ENCODE results near the gene NLRP5.
"Not testable (repeated sequence)": the region's sequence is repeated elsewhere in the genome, so short reads cannot be mapped to it uniquely, and the experiment has no call there.

NLRP5 gene

DNA sequence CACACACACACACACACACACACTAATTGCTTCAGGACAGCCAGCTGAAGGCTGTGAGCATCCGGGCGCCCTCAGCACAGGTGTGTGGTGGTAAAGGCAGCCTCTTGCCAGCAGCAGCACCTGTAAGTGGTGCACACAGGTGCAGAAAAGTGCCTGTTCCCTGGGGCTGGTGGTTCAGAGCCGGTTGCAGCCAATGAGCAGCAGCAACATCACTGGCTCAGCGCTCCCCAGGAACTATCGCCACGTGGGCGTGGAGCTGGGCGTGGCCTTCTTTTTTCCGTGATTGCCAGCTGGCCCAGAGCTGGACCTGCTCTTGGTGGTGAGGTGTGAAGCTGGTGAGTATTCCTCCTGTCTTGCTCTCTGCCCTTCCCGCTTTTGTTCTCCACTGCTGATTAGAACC lies at the start of gene NLRP5:
NLRP5 (plus strand) TSS at position 289 of the 400 bp plus-strand sequence.
- no peak for DNase-seq

DNA sequence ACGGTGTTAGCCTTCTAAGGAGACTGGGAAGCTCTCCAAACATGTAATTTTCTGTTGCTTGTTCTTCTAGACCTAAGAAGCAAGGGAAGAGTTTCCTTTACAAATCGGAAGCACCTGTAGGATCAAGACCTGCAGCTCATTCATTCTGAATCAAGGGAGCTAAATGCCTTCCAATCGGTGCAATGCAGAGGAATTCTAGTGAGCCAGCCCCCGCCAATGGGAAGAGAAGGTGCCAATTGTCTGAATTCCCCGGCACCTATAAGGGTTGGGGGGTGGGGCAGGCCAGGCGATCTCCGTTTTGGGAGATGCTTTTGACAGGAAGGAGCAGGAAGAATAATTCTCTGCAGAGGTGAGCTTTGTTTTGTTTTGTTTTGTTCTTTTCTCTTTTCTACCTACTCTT lies 47.4 kb upstream of the NLRP5 start:
- DNase-seq, result no peak

DNA sequence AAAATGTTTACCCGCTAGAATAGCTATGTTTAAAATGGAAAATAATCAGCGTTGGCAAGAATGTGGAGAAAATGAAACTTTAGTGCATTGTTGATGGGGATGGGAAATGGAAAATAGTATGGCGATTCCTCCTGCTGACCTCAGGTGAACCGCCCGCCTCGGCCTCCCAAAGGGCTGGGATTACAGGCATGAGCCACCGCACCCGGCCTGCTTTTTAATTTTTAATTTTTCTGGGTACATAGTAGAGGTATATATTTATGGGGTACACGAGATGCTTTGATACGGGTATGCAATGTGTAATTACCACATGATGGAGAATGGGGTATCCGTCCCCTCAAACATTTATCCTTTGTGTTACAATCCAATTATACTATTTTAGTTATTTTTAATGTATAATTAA lies 46.3 kb upstream of the NLRP5 start:
- no peak for DNase-seq

DNA sequence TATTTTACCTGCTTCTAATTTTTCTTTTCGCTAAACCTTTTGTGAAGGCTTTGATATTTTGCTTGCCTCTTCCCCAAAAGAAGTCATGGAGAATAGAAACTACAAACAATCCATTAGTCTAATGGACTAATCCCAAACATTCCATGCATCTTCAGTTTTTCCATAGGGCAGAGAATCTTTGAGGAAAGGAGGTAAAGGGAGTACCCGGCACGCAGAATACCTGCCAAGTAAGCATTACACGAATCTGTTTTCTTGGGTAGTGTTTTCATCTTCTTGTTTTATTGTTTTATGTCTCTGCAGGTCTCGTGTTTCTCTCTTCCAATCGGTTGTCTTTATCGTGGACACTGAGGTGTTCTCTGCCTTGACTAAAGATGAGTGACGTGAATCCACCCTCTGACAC lies 39.0 kb upstream of the NLRP5 start, which contains the start of gene NLRP8:
NLRP8 (plus strand) TSS at position 301 of the 400 bp plus-strand sequence.
- no peak for DNase-seq

DNA sequence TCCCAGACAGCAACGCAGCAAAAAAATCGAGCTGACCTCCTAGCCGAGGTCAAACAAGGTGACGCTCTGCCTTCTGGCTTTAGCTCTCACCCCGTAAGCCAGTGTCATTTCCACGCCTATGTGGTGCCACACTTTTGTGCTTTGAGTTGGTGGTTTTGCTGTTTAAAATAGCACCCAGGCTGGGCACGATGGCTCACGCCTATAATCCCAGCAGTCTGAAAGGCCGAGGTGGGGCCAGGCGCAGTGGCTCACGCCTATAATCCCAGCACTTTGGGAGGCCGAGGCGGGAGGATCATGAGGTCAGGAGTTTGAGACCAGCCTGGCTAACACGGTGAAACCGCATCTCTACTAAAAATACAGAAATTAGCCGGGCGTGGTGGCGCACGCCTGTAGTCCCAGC lies 36.0 kb upstream of the NLRP5 start:
- not testable (repeated sequence) for DNase-seq

DNA sequence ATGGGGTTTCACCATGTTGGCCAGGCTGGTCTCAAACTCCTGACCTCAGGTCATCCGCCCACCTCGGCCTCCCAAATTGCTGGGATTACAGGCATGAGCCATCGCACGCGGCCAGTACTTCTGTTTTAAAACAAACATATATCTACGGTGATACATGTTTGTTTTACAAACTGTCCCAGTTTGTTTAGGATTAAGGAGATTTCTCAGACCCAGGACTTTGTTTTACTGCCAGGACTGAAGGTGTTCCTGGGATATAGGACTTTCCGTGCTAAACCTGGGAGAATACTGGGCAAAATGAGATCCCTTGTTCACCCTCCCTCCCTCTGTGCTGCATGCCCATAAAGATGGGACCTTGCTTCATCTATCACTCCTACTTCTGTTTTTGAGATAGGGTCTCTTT lies 30.1 kb upstream of the NLRP5 start:
- no peak for DNase-seq

DNA sequence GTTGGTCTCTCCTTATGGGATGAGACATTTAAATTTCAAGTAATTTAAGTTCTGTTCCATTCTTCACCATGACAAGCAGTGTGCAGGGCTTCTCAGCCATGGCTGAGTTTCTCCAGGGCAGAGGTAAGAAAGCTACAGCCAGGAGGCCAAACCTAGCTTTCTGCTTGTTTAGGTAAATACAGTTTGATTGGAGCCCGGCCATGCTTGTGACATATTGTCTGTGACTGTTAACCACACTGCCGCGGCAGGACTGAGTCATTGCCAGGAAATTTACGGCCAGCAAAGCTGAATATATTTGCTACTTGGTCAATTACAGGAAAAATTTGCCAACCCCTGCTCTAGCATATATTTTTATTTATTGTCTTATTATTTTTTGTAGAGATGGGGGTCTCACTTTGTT lies 28.2 kb upstream of the NLRP5 start:
- no peak for DNase-seq

DNA sequence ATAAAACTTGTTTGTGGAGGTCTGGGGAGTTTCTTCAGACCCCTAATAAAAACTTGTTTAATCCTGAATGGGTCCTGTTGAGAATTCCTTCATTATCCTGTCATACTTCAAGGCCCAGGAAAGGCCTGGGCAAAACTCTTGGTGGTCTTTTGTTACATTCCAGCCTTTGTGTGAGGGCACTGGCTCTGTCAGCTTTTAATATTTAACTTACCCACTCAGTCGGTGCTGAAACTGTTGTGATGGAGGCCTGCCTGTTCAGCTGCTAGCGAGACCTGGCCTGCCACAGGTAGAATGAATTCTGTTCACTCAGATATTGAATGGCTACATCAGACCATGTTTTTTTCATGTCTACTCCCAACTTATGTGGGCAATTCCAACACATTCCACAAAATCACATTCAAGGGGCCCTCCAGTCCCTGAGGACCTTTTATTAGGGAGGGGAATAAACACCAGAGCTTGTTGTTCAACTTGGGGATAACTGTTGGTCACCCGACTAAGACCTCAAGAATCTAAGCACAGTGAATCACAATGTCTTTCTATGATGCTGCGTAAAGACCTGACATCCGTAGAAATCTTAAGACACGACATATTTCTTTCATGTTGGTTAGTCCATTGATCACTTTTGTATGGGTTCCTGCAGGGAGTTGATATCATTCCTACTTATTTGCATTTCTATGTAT lies 26.4 kb upstream of the NLRP5 start:
- DNase-seq, result no peak

DNA sequence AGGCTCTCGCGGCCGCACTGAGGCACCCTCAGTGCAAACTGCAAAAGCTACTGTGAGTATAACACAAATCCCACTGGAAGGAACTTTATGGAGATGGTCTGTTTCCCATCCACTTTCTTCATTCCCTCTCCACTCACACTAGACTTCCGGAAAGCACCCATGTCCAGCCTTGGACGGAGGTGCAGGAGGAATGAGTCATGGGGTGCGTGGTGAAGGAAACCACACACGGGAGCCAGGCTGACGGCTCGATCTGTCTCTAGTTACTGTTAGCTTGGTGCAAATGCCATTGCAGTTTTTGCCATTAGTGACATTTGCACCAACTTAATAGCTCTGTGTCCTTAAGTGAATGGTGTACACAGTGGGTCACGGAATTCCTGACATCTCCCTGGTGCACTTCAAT lies 24.4 kb upstream of the NLRP5 start:
- no peak for DNase-seq

DNA sequence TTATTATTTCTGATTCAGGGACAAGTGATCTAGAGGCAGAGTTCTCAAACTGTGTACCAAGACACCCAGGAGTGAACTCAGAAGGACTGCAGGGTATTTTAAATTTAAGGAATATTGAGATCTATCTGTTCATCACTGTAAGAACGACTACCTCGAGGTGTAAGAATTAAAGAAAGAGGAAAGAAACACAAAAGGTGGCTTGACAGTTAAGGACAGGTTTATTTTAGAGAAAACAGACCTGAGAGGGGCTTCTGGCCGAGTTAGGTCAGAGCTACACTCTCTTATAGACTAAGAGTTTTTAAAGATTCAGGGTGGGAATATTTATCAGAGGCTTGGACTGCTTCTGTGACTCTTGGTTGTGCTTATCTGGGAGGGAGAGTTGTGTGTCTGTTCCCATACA lies 12.6 kb upstream of the NLRP5 start:
- DNase-seq, result no peak

DNA sequence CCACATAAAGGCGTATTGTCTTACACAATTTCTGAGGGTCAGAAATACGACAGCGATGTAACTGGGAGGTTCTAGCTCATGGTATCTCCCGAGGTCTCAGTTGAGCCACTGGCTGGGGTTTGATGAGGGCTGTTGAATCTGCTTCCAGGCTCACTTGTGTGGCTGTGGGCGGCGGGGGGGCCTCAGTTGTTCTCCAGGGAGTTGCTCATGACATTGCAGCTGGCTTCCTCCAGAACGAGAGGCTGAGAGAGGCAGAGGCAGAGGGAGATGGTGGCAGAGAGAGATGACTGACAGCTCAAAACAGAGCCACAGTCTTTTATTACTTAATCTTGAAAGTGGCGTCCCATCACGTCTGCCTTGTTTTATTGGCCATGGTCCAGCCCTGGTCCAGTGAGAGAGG lies 6.2 kb upstream of the NLRP5 start:
- DNase-seq, result no peak

DNA sequence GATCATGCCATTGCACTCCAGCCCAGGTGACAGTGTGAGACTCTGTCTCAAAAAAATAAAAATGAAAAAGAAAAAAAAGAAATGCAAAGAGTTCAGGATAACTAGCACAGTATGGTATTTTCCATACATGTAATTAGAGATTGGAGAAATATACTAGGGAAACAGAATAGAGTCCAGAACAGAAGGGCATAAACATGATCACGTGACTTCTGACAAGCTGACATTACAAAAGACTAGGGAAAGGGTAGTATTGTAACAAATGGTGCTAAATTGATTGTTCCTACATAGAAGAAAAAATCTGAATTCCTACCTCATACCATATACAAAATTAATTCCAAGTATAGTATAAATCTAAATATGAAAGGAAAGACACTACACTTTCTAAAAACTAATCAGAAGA lies 1.3 kb upstream of the NLRP5 start:
- DNase-seq, result no peak

DNA sequence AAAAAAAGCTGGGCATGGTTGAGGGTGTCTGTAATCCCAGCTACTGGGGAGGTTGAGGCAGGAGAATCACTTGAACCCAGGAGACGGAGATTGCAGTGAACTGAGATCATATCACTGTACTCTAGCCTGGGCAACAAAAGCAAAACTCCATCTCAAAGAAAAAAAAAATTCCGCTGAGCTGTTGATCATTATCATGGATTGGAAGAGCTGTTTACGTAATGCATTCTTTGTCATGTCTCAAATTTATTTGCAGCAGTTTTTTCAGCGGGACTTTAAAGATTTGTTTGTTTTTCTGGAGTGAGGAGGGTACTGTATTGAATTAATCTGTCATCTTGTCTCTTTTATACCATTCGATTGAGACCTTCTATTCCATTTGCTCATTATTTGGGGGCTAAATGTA lies 4.3 kb downstream of the NLRP5 start:
- no peak for DNase-seq

DNA sequence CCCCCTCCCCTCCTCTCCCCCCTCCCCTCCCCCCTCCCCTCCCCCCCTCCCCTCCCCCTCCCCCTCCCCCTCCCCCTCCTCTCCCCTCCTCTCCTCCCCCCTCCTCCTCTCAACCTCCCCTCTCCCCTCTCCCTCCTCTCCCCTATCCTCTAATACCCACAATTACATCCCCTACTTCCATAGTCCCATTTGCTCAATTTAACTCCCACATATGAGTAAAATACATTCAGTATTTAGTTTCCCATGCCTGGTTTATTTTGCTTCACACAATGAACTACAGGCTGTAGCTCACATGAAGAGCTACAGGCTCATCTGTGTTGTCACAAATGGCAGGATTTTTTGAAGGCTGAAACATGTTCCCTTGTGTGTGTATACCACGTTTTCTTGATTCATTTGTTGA lies 6.9 kb downstream of the NLRP5 start:
- no peak for DNase-seq

DNA sequence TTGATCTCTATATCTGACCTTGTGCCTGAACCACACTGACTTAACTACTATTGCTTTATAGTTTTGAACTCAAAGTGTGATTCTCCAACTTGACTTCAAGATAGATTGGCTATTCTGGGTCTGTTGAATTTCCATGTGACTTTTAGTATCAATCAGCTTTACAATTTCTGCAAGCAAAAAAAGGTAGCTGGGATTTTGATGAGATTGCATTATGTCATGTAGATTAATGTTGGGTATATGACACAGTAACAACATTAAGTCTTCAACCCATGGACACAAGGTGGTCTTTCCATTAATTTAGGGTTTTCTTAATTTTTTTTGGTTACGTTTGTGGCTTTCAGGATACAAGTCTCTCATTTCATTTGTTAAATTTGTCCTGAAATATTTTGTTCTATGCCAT lies 28.2 kb downstream of the NLRP5 start:
- DNase-seq, result no peak

DNA sequence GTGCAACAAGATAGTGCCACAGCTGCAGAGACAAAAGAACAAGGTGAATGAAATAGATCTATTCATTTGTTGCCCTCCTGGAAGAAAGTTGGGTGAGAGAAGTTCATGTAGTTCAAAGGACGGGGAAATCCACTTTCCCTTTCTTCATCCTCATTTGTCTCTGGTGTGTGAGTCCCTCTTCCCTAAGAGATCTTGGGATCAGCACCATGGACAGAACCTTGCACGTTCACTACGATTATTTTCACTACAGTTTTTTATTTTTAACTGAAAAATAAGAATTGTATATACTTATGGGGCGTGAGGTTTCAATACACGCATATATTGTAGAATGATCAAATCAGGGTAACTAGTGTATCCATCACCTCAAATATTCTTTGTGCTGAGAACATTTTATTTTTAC lies 29.2 kb downstream of the NLRP5 start:
- no peak for DNase-seq

DNA sequence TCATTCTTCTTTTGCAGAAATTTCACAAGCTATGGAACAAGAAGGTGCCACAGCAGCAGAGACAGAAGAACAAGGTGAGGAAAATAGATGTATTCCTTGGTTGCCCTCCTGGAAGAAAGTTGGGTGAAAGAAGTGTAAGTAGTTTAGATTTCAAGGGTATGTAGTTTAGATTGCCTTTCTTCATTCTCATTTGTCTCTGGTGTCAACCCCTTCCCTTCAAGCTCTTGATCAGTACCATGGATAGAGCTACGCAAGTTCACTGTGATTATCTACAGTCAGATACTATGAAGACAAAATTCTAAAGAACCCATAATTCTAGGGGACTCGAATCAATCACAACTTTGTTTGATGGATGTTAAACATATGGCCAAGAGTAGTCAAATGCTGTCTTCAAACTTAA lies 32.8 kb downstream of the NLRP5 start:
- DNase-seq, result not testable (repeated sequence)

DNA sequence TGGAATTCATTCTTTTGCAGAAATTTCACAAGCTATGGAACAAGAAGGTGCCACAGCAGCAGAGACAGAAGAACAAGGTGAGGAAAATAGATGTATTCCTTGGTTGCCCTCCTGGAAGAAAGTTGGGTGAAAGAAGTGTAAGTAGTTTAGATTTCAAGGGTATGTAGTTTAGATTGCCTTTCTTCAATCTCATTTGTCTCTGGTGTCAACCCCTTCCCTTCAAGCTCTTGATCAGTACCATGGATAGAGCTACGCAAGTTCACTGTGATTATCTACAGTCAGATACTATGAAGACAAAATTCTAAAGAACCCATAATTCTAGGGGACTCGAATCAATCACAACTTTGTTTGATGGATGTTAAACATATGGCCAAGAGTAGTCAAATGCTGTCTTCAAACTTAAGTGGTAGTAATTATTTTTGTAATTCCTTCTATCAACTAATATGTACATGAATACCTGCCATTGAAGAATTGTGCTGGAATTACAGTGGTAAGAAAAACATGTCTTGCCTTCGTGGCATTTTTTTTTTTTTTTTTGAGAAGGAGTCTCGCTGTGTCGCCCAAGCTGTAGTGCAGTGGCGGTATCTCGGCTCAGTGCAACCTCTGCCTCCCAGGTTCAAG lies 33.9 kb downstream of the NLRP5 start:
- not testable (repeated sequence) for DNase-seq

DNA sequence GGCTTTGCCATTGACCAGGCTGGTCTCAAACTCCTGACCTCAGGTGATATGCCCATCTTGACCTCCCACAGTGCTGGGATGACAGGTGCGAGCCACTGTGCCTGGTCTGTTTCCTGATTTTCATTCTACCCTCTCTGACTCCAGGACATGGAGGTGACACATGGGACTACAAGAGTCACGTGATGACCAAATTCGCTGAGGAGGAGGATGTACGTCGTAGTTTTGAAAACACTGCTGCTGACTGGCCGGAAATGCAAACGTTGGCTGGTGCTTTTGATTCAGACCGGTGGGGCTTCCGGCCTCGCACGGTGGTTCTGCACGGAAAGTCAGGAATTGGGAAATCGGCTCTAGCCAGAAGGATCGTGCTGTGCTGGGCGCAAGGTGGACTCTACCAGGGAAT lies 40.2 kb downstream of the NLRP5 start:
- DNase-seq, result no peak

DNA sequence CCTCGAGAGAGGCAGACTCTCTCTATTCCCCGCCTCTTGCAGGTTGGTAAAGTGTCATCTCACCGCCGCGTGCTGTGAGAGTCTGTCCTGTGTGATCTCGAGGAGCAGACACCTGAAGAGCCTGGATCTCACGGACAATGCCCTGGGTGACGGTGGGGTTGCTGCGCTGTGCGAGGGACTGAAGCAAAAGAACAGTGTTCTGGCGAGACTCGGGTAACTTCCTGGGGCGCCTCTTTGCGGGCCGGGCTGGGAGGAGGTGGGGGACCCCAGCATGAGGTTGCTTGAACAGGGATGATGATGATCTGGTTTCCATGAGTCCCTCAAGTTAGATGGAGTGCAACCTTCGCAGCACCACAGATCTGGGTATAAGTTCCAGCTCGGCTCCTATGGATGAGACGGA lies 67.0 kb downstream of the NLRP5 start:
- no peak for DNase-seq

DNA sequence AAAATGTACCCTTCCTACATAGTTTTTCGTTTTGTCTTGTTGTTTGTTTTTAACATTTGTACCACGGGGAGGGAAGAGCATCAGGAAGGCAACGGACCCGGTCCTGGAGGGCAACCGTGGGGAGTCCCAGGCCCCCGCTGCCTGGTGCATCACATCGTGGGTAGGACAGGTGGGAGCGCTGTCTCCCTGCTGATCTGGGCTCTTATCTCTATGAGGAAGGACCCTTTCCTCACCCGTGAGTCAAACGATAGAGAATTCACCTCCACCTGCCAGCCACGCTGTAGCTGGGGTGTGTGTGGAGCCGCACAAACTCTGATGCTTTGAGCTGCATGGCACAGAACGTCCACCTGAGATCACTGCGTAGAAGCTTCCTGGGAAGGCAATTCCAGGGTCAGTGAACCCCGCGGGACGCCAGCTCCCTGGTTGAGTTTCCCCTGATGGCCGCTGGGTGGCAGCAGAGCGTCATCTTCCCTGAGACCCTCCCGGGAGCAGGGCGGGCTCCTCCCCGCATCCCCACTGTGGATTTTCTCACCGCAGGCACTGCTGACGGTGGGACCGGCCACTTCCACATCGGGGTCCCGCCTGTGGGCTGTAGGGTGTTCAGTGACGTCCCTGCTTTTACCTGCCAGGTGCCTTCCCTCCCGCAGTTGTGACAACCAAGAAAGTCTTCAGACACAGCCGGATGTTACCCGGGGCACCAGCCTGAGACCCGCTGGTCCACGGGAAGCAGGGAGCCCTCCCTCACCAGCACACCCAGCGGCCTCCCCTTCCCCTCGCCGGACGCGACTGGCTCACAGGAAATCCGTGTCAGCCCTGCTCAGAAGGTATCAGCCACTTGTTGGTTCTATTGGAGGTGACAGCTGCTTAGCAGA lies 79.8 kb downstream of the NLRP5 start:
- DNase-seq, result peak; percentile 22 to 82 (median 56)

DNA sequence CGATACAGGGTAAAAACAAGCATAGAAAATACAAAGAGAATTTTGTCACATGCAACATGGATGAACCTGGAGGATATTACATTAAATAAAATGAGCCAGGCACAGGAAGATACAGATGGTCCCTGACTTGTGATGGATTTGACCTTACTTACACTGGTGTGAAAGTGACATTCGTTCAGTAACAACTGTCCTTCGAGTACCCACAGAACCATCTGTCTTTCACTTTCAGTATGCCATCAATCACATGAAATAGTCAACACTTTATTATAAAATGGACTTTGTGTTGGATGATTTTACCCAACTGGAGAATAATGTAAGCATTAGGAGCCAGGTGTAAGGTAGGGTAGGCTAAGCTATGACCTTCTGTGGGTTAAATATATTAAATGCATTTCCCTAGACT lies 83.1 kb downstream of the NLRP5 start:
- DNase-seq, result no peak

DNA sequence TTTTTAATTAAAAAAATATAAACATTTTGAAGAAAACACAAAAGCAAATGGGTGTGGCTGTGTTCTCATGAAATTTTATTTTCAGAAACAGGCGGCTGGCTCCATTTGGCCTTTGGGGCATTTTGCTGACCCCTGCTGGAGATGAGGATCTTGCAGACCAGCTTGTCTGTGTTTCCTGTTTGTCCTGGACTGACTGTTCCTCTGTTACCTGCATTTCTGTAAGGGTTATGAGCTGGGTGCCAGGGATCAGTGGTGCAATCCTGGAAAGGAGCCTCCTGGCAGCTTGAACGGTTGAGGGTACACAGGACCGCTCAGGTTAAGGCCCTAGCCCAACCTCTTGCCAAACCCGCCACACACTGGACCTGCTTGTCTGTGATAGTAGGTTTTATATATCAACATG lies 84.6 kb downstream of the NLRP5 start:
- DNase-seq, result no peak

DNA sequence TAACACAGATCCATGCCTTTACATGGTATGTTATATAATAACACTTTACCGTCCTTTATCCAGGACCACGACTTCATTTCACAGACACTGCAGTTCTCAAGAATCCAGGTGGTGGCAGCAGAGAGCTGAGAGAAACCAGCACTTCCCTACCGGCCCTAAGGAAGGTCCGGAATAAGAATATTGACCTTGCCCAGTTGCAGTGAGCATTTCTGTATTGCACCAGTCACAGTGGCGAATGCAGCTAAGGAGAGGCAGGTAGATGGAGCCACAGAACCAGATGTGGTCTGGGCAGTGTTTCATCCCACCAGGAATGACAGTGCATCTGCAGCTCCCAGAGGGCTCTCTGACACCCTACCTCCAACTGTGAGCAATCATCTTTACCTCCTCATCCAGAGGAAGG lies 89.9 kb downstream of the NLRP5 start:
- peak in 3 of 6 experiments; percentile 1 to 30 (median 21) for DNase-seq
